D341Med (cell line): Measurements from ENCODE around the gene PRC1.

Experiments
- DNase-seq: peaks from one replicate; pipeline ENCODE4 v3.0.0; 2012; ENCODE audit warnings: low spot score

The PRC1 gene

DNA sequence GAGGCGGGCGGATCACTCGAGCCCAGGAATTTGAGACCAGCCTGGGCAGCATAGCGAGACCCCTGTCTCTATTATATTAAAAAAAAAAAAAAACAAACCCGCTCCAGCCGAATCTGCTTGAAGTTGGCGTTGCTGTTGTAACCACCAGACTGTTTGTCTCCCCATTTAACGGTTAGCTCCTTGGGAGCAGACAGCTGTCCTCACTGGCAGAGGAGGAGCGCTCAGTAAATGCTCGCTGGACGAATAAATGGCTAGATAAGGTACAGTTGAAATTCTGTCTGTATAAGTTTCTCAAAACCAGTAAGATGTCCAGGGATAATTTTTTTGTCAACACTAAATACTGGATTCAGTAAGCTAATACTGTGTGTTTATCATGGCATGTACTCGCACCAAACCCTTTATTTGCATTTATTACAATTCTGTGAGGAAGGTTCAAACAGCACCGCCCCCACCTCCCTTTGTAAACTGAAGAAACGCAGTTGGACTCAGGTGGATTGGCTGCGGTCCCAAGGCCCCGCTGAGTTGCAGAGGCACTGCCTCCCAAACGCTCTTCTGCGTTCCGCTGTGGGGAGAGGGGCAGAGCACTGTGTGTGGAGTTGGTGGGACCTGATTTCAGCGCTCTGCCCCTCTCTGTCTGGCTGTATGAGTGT is 38.6 kb downstream of the PRC1 start:
- DNase-seq, result no peak

DNA sequence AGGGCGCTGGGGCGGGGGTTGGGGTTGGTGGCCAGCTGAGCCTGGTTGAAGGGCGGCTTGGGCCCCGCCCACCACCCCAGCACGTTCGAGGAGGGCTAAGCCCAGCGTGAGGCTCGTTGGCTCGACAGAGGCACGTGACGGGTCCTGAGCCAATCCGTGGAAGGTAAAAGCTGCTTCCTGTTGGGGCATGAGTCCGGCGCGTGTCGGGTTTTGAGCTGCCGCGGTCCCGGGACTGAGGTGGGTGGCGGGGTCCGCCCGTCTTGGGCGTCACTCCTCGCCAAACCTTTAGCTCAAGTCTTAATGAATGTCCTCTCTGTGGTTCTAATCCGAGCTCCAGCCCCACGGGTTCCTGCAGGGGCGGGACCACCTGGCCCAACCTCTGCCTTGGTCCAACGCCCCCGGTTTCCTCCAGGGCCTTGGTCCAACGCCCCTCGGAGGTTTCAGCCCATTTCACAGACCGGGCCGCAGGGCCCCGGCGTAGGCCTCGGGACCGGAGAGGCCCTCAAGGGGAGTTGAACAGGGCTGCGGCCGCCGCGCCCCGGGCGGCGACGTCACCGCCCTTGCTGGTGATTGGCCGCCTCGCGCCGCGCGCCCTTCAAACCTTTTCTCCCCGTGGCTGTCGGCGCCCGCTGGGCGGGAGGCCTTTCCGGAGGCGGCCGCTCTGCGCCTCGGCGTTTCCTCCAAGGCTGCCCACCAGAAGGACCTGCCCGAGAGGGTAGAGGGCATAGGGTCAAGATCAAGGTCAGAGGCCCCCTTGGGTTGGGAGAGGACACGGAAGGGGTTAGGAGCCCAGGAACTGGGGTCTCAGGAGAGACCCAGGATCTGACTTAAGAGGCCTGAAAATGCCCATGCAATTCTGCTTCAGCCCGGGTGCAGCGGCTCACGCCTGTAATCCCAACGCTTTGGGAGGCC is 39.4 kb downstream of the PRC1 start, which contains the start of gene RCCD1:
RCCD1 (plus strand) TSS at position 173 of the 912 bp plus-strand sequence. CDS start 1,851 bp downstream, outside the sequence.
- peak; percentile 98 for DNase-seq

GRCh38 chr15:90953947-90954711 is 40.2 kb downstream of the PRC1 start:
- DNase-seq, result no peak

- DNase-seq, result no peak
Measured at GRCh38 chr15:90952901-90953677, 41.2 kb downstream of the PRC1 start.

- no peak for DNase-seq
Measured at GRCh38 chr15:90950676-90951075, 43.7 kb downstream of the PRC1 start.

GRCh38 chr15:90949979-90950675 is 44.2 kb downstream of the PRC1 start:
- no peak for DNase-seq

DNA sequence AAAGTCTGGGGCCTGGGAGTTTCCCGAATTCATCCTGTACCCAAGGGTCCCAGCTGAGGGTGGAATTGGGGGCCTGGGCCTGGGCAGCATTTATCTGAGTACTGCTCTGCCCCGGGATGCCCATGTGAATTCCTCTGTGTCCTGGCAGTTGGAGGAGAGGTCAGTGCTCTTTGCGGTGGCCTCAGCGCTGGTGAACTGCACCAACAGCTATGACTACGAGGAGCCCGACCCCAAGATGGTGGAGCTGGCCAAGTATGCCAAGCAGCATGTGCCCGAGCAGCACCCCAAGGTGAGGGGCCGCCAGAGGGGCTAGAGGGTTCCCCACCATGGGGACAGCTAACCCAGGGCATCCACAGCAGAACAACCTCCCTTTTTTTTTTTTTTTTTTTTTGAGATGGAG is 45.8 kb downstream of the PRC1 start:
- no peak for DNase-seq

GRCh38 chr15:90947577-90948357 is 46.6 kb downstream of the PRC1 start:
- no peak for DNase-seq

DNA sequence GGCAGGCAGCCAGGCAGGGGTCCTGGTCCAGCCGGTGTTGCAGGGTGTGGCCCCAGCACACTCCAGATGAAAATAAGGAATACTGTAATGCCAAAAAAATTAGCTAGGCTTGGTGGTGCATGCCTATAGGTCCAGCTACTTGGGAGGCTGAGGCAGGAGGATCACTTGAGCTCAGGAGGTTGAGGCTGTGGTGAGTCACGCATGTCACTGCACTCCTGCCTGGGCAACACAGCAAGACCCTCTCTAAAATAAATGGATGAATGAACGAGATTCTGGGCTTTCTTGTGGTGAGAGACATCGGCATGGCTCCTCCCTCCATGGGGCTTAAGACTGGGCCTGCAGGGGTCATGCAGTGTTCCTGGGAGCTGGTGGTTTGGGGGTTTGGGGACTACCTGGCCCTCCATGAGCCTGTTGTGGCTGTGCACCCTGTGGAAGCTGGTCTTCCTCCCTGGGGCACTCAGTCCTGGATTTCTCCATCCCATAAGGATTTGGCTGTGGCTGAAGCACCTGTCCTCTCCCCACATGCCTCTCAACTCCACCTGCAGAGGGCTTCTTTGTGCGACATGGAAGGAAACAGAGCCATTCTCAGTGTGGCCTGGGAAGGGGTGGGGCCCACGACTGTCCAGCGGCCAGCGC is 47.3 kb downstream of the PRC1 start:
- DNase-seq, result no peak

GRCh38 chr15:90946538-90946937 is 47.8 kb downstream of the PRC1 start:
- no peak for DNase-seq

DNA sequence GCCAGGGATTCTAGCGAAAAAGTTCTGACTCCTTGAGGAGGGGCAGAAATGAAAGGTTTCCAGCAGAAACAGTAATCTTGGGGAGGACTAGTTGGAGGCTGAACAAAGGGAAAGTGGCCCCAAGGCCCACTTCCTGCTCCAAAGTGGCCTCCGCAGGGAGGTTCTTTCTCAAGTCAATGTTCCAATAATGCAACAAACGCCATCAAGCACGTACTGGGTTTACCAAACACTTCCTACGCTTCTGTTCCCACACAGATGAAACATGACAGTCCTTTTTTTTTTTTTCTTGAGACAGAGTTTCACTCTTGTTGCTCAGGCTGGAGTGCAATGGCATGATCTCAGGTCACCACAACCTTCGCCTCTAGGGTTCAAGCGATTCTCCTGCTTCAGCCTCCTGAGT is 49.2 kb downstream of the PRC1 start:
- no peak for DNase-seq

DNA sequence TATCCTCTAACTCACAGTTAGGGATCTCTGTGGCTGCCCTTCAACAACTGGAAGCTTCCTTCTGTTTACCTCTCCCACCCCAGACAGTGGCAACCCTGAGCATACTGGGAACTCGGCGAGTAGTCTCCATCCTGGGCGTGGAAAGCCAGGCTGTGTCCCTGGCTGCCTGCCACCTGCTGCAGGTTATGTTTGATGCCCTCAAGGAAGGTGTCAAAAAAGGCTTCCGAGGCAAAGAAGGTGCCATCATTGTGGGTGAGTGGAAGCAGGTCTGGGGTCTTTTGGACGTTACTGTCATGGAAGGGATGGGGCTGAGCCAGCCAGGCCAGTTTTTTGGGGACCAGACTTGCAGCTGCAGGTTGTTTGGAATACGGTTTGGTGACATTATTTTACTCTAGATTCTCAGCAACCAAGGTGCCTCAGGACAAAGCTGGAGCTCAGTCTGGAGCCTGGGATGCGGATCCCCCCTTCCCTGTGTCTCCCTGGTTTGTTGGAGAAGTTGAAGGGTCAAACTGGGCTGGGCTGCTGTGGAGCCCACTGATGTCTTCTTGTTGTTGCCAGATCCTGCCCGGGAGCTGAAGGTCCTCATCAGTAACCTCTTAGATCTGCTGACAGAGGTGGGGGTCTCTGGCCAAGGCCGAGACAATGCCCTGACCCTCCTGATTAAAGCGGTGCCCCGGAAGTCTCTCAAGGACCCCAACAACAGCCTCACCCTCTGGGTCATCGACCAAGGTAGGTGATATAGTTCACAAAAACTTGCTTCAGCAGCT is 51.8 kb downstream of the PRC1 start:
- no peak for DNase-seq

GRCh38 chr15:90941038-90941437 is 53.3 kb downstream of the PRC1 start:
- no peak for DNase-seq

DNA sequence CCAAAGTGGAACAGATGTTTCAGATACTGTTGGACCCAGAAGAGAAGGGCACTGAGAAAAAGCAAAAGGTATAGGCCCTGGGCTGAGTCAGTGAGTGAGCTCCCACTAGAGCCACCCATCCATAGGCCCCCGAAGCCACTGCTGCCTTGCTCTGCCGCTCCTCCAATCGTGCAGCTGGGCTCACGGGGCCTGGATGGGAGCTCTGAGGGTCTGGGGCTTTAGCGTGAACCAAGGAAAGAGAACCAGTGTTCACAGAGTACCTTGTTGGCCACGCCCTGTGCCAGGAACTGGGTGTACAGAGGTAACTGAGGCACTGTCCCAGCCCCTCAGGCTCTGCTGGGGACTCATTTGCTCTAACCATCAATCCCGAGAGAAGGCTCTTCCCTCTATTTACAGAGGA is 54.6 kb downstream of the PRC1 start:
- no peak for DNase-seq

GRCh38 chr15:90938261-90938660 is 56.1 kb downstream of the PRC1 start:
- DNase-seq, result no peak

- no peak for DNase-seq
Measured at GRCh38 chr15:90936823-90937222, 57.5 kb downstream of the PRC1 start.

DNA sequence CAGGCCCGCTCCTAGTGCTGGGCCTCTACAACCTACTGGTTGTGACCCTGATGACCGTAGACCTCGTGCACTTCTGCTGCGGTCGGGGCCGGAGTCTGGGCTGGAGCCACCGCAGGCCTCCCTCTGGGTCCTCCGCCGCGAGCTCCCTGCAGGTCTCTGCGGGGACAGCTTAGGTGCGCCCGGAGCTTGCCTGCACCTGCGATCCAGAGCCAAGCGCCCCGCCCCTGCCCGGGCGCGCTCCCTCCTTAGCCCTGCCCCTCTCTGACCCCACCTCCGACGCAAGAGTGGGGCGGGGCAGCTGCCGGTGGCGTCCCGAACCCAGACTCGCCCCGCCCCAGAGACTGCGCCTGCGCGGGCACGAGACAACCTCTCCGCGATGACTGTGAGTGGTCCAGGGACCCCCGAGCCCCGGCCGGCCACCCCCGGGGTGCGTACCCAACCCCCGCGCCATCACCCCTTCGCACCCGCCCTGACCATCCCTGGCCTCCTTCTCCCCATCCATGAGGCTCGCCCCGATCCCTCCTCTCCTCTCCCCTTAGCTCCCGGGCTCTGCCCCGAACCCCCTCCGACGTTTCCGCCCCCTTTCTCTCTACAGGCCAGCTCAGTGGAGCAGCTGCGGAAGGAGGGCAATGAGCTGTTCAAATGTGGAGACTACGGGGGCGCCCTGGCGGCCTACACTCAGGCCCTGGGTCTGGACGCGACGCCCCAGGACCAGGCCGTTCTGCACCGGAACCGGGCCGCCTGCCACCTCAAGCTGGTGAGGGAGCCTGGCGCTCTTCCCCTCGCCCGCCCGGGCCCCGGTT is 59.2 kb downstream of the PRC1 start, which contains the start of gene UNC45A:
UNC45A (plus strand) TSS at position 337 of the 803 bp plus-strand sequence; CDS start at position 377, 40 bp downstream.
- peak; percentile 98 for DNase-seq
